Measurements from ENCODE around the gene GRID2IP.

Gene GRID2IP

GRCh38 chr7:6487184-6487545, 64.1 kb downstream of the GRID2IP start:
- H3K27ac ChIP-seq, result no peak overlapping the region
- TF ChIP-seq ZFX (IDR thresholded peaks at IDR 0.05), result no peak
- no peak for TF ChIP-seq CTCF (conservative IDR thresholded peaks at IDR 0.05)

GRCh38 chr7:6486438-6487183, 64.7 kb downstream of the GRID2IP start:
- no peak overlapping the region for H3K27ac ChIP-seq
- TF ChIP-seq ZFX (IDR thresholded peaks at IDR 0.05) (no peak), CTCF (conservative IDR thresholded peaks at IDR 0.05) (no peak)

- TF ChIP-seq ZFX (IDR thresholded peaks at IDR 0.05) (no peak), CTCF (conservative IDR thresholded peaks at IDR 0.05) (no peak)
- H3K27ac ChIP-seq, result peak overlapping the region; percentile 96
These were observed 68.5 kb downstream of the GRID2IP start for GRCh38 chr7:6482743-6483119.

- TF ChIP-seq CTCF (conservative IDR thresholded peaks at IDR 0.05) (no peak), ZFX (IDR thresholded peaks at IDR 0.05) (no peak)
- H3K27ac ChIP-seq, result no peak overlapping the region; the same call in 1 of the 2 replicates
These were observed 69.0 kb downstream of the GRID2IP start for GRCh38 chr7:6482307-6482706.

- H3K27ac ChIP-seq, result no peak overlapping the region
- no peak for TF ChIP-seq ZFX (IDR thresholded peaks at IDR 0.05)
- no peak for TF ChIP-seq CTCF (conservative IDR thresholded peaks at IDR 0.05)
These were observed 69.8 kb downstream of the GRID2IP start for GRCh38 chr7:6481445-6481844.

- TF ChIP-seq ZFX (IDR thresholded peaks at IDR 0.05) (no peak), CTCF (conservative IDR thresholded peaks at IDR 0.05) (no peak)
- H3K27ac ChIP-seq, result no peak overlapping the region
These were observed 71.0 kb downstream of the GRID2IP start for GRCh38 chr7:6480323-6480660.

- H3K27ac ChIP-seq, result peak overlapping the region; percentile 28; the same call in 1 of the 2 replicates
- TF ChIP-seq ZFX (IDR thresholded peaks at IDR 0.05) (no peak), CTCF (conservative IDR thresholded peaks at IDR 0.05) (no peak)
These were observed 72.2 kb downstream of the GRID2IP start for GRCh38 chr7:6479067-6479466.

Measured in C4-2B (cell line).